GM12891 (cell line): Measurements from ENCODE around the gene MUC5AC.

Source experiments
- DNase-seq: peaks from one replicate; pipeline ENCODE4 v3.0.0; 2011; ENCODE audit warnings: low spot score; ENCODE audit not compliant: insufficient read length
- FAIRE-seq: peaks from 2 replicates; lab custom pipeline; 2011; peaks lifted over from hg19 to GRCh38; lab: Jason Lieb, UNC
- PAX5 ChIP-seq: IDR thresholded peaks from 2 replicates; pipeline ENCODE4 v1.6.1; 2011; ENCODE audit warnings: low read length, moderate library complexity, mild to moderate bottlenecking; ENCODE audit not compliant: insufficient read depth, severe bottlenecking
- POLR2A ChIP-seq: IDR thresholded peaks from 2 replicates; pipeline ENCODE4 v1.6.1; 2011; ENCODE audit warnings: low read depth, low read length, control low read depth
- POLR2AphosphoS5 ChIP-seq: IDR thresholded peaks from 2 replicates; pipeline ENCODE4 v1.6.1; 2011; ENCODE audit warnings: low read depth, low read length, control low read depth
- POU2F2 ChIP-seq: IDR thresholded peaks from 2 replicates; pipeline ENCODE4 v1.6.1; 2011; ENCODE audit warnings: low read depth, mild to moderate bottlenecking, control low read depth, low read length, moderate library complexity
- SPI1 ChIP-seq: IDR thresholded peaks from 2 replicates; pipeline ENCODE4 v1.6.1; 2011; ENCODE audit warnings: low read depth, low read length, control low read depth
- TAF1 ChIP-seq: IDR thresholded peaks from 2 replicates; pipeline ENCODE4 v1.6.1; 2011; ENCODE audit warnings: low read depth, low read length, control low read depth

Gene MUC5AC

DNA sequence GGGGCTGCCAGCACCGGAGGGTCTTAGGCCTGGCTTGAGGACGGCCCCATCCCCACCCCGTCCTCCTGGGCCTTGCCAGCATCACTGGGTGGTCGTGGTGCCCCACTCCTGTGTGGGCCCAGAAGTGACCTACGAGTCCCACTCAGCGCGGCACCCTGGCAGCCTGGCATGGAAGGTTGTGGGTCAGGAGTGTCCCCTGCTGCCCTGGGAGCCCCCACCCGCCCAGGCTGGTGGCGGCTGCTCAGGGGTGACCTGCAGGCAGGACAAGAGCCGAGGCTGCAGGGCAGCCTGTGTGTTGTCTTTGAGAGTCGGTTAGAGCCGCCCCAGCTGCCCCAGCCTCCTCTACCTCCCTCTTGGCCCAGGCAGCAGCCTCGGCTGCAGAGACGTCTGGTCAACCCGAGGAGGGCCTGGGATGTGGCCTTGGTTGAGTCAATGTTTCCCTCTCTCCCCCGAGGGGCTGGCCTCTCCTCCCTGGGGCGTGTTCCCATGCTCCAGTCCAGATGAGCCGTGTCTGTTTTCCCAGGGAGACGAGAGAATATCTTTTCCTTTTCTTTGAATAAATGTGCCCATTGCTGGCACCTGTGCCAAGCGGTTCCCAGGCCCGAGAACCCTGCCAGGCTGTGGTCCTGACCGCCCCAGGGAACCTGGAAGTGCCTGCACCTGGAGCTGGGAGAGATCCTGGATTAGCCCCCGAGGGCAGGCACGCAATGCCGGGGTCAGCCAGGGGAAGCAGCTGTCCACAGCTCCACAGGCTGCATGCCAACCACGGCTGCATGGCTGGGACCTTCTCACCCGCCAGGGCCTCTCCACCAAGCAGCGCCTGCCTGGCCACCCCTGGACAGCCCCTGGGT is 35.7 kb upstream of the MUC5AC start:
- DNase-seq (peak; percentile 21), FAIRE-seq (no peak)
- TF ChIP-seq POLR2A (no peak), PAX5 (no peak), TAF1 (no peak), SPI1 (no peak), POU2F2 (no peak), POLR2AphosphoS5 (no peak)

DNA sequence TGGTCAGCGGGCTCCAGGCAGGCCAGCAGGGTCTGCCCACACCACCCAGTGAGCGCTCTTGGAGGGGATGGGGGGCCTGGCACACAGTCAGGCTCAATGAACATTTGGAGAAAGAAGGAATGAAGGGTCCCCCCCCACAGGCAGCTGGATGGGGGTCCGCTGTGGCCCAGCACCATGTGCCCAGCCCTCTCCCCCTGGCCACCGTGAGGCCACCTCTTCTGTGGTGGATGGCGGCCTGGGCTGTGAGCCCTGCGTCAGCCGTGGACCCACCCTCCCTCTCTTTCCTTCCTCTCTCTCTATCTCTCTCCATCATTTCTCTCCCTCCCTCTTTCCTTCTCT is 35.1 kb upstream of the MUC5AC start:
- TF ChIP-seq TAF1 (no peak), PAX5 (no peak), SPI1 (no peak), POLR2A (no peak), POU2F2 (no peak), POLR2AphosphoS5 (no peak)
- FAIRE-seq (no peak), DNase-seq (no peak)

DNA sequence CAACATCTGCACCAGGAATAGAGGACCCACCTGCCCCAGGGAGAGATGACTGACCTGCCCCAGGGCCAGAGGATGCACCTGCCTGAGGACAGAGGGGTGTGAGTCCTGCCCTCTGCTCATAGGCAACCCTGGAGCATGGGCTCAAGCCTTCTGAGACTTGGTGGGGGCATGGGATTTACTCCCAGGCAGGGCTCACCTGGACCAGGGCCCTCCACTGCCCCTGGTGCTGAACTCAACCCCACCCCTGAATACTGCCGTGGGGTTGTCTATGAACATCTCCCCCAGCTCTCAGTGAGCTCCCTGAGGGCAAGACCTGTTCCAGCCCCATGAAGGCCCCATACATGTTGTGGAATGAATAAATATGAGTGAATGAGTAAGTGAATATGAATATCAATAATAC is 33.8 kb upstream of the MUC5AC start:
- FAIRE-seq (no peak), DNase-seq (peak; percentile 24)
- TF ChIP-seq PAX5, result no peak
- TF ChIP-seq POU2F2, result no peak
- TF ChIP-seq TAF1, result no peak
- TF ChIP-seq POLR2AphosphoS5, result no peak
- no peak for TF ChIP-seq POLR2A
- TF ChIP-seq SPI1, result no peak

DNA sequence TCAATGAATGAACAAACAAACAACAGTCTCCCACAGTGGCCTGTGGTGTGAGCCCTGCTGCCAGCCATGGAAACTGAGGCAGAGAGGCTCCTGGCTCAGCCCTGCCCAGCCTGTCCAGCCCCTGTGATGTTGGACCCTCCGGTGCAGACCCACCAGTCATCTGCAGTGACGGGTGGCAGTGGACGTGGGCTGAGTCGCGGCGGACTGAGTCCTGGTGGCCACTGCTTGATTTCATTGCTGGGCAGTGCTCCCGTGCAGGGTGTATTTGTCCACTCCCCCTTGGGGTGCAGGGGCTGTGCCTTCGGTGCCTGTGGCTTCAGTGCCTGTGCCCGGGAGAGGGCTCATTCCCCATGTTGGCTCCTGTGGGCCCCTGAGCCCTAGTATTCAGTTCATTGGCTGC is 31.9 kb upstream of the MUC5AC start:
- DNase-seq (no peak), FAIRE-seq (no peak)
- no peak for TF ChIP-seq POLR2A
- no peak for TF ChIP-seq SPI1
- no peak for TF ChIP-seq POU2F2
- no peak for TF ChIP-seq PAX5
- TF ChIP-seq POLR2AphosphoS5, result no peak
- no peak for TF ChIP-seq TAF1

DNA sequence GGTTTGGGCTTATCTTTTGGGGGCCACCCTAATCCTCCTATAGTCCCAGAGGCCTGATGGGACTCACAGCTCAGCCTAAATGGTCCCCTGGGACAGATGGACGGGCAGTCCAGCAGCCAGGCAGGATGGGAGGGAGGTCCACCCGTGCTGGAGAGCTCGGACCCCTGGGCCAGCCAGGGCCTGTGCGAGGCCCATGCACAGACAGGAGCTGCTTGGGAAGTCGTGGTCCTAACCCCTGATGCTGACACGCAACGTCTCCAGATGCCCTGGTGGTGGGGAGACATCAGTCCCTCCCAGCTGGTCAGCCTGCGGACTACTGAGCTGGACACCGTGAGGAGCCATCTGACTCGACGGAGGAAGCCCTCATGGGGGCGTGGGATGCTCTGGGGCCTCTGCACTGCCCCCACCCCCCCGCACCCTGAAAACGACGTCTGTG is 31.2 kb upstream of the MUC5AC start:
- FAIRE-seq (no peak), DNase-seq (no peak)
- TF ChIP-seq SPI1 (no peak), POU2F2 (no peak), POLR2A (no peak), POLR2AphosphoS5 (no peak), PAX5 (no peak), TAF1 (no peak)

DNA sequence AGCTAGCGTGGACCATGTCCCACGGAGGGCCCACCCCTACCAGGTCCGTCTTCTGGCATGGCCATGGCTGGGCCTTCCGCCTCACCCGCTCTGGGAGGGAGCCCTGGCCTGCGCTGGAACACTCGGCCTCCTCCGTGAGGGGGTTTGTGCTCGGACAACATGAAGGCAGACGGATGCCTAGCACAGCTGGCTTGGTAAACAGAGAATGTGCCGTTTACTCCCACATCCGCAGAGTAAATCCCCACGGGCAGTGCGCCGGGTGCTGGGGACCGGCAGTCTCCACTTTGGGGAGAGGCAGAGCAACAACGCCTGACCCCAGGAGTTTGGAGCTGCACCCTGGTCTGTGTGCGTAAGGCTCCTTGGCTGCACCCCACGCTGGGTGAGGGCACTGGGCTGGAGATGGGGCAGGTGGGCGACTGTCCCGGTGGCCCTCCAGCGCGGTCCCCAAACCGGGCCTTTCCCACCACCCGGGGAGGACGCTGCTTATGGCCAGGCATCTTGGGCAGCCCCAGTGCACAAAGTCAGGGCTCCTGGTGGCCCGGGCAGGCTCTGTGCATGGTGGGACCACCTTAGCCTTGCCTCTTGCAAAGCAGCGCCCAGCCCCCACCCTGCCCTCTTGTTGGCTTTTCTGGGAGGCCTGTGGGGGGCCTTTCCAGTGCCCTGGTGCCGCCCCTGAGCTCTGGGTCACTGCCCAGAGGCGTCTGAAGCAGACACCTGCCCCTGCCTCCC is 30.7 kb upstream of the MUC5AC start:
- FAIRE-seq (no peak), DNase-seq (no peak)
- TF ChIP-seq PAX5 (no peak), SPI1 (no peak), POU2F2 (no peak), POLR2A (no peak), TAF1 (no peak), POLR2AphosphoS5 (no peak)

DNA sequence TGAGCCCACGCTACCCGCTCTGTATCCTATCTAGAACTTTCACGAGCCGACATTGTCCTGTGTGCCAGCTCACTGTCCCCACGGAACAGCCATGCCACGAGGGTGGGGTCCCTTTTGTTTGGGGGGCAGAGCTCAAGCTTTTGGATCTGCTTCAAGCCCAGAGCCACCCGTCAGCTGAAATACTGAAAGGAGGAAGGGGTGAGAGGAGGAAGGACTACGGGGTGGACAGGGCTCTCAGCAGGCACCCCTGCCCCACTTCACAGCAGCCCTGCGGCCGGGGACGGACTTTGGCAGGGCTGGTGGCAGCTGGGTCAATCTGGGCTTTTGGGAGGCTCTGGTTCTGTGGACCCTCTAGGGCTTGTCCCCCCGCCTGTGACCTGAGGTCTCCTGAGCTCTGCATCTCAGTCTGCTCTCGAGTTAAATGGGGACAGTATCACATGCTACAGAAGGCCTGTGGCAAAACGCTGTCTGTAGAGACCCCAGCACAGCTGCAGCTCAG is 30.0 kb upstream of the MUC5AC start:
- no peak for TF ChIP-seq POLR2AphosphoS5

DNA sequence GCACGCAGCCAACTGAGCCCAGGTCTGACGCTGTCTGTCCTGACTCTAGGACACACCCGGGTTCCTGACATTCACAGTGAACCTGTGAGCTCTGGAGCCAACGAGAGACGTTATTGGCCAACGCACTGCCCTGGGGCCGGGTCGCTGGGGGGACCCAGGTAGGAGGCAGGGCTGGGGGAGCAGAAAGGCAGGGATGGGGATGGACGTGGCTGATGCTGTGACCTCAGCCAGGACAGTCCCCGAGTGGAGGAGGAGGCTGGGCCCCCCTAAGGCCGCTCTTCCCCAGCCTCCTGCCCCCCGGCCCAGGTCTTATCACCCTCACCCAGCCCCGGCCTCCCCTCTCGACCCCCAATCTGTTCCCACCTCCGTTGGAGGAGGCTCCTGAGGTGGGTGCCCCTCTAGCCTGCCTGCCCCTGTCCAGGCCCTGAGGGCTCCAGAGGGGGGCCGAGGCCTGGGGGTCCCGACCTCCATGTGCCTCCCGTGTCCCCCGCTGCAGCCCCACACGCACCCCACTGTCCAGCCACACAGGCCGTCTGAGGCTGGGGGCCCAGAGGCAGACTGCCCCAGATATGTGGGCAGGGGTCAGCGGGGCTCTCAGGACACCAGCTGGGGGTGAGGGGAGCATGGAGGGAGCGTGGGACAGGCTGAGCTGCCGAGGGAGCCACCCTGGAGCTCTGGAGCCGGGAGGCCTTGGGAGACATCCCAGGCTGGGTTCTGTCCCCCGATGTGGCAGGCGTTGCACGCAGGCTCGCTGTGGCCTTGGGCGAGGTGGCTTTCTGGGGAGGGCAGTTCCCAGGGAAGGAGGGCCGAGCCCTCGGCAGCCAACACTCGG is 29.2 kb upstream of the MUC5AC start:
- no peak for FAIRE-seq
- no peak for TF ChIP-seq POLR2AphosphoS5
- TF ChIP-seq PAX5, result no peak
- TF ChIP-seq TAF1, result no peak
- no peak for TF ChIP-seq POU2F2
- no peak for TF ChIP-seq SPI1
- TF ChIP-seq POLR2A, result no peak
- DNase-seq, result no peak

More for the DNA sequence above, 30.0 kb upstream of the MUC5AC start:
- FAIRE-seq, result no peak
- DNase-seq, result no peak

DNA sequence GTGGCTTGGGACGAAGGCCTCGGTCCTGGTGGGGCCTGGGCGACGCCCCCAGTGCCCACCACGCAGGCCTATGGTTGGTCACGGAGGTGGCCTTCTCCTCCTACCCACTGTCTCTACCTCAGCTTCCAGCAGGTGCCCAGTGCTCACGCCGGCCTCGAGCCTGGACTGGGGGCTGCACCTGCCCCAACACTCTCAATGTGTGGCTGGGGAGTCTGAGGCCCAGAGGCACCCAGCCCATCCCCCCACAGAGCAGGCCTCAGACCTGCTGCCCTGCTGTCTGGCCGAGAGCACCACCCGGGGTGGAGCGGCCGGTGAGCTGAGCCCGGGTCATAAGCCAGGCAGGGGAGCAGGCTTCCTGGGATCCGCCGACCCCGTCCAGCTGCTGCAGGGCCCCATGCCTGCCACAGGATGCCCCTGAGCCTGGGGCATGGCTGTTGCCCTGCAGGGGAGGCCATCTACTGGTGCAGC is 28.6 kb upstream of the MUC5AC start:
- no peak for TF ChIP-seq PAX5
- no peak for DNase-seq
- no peak for FAIRE-seq
